HCT116 (cell line): ENCODE measurements around the gene LRRC4C. TPM values are rescaled to one million over a fixed set of nuclear protein-coding genes. Genes with fewer than 3 reads are reported as not detected.

Experiments used
- ATAC-seq: fragments of 200-7000 bp; cut with Tn5 transposase; 2 replicates; pipeline ENCODE4 v1.9.1; 2020; ENCODE audit warnings: mild to moderate bottlenecking, moderate library complexity
- BruUV-seq: library from RNA; stranded (reverse); fragments of 400-500 nt; replicated peaks from 2 replicates; lab custom pipeline; 2021; lab: Mats Ljungman, UMichigan
- CTCF ChIA-PET: fragments of 300-600 bp; sonication (Branson Sonifier 250); formaldehyde crosslinking; loops from one replicate; lab custom pipeline; 2021; ENCODE audit warnings: antibody characterized with exemption; lab: Charles Lee
- POLR2A ChIA-PET: fragments of 300-600, 350-600 bp; sonication (Branson Sonifier 250); formaldehyde crosslinking; loops from one replicate; lab custom pipeline; 2021; ENCODE audit warnings: antibody characterized with exemption; lab: Charles Lee
- RAD21 ChIA-PET, 2 experiments: fragments of 300-600 bp; sonication (Branson Sonifier 250); formaldehyde crosslinking; loops; one replicate each; lab custom pipeline; 2023; ENCODE audit warnings: low total read pairs in 2 of 2; ENCODE audit not compliant: uncharacterized antibody in 2 of 2, unreplicated experiment in 2 of 2, low non-redundant PET in 1 of 2; lab: Charles Lee
- DNase-seq: peaks from one replicate; pipeline ENCODE4 v3.0.0-alpha.2; 2010; ENCODE audit warnings: low read depth, low spot score
- H2AFZ ChIP-seq: fragments of 200-600 bp; shearing (Covaris generic), sonication (generic); 2 replicates; pipeline ENCODE4 v1.6.1; 2017; ENCODE audit warnings: low read depth, mixed run types, mixed read lengths, antibody characterized with exemption, low read length; ENCODE audit not compliant: poor library complexity, severe bottlenecking
- H3K27ac ChIP-seq: 2 replicates; pipeline ENCODE4 v1.5.1; 2012; ENCODE audit warnings: low read depth, low read length
- H3K27me3 ChIP-seq: fragments of 200-600 bp; sonication (generic); 2 replicates; pipeline ENCODE4 v1.6.1; 2016; ENCODE audit warnings: mixed run types, low read length, mixed read lengths; ENCODE audit not compliant: insufficient read depth
- H3K36me3 ChIP-seq, 2 experiments: fragments of 200-500 bp in 1 of 2; fragments of 200-600 bp in 1 of 2; sonication (Bioruptor generic) in 1 of 2; sonication (generic) in 1 of 2; 2 replicates each; pipeline versions ENCODE4 v1.5.1 to v1.6.1; 2014 to 2016; ENCODE audit warnings: low read length in 2 of 2, inconsistent platforms in 1 of 2, mixed read lengths in 1 of 2, mixed run types in 1 of 2; ENCODE audit not compliant: insufficient read depth in 2 of 2, control insufficient read depth in 1 of 2
- H3K4me1 ChIP-seq, 2 experiments: fragments of 200-600 bp in 1 of 2; sonication (generic) in 1 of 2; 2 replicates each; pipeline versions ENCODE4 v1.5.1 to v1.6.1; 2012 to 2017; ENCODE audit warnings: low read length in 2 of 2, inconsistent platforms in 1 of 2, mild to moderate bottlenecking in 1 of 2, mixed read lengths in 1 of 2, mixed run types in 1 of 2, moderate library complexity in 1 of 2; ENCODE audit not compliant: insufficient read depth in 2 of 2, control insufficient read depth in 1 of 2
- H3K4me2 ChIP-seq: fragments of 200-600 bp; sonication (generic); 2 replicates; pipeline ENCODE4 v1.6.1; 2017; ENCODE audit warnings: mixed run types, low read length, mixed read lengths
- H3K4me3 ChIP-seq, 2 experiments: fragments of 200-600 bp in 1 of 2; sonication (generic) in 1 of 2; replicated peaks in 1 of 2; 2 replicates each; pipeline ENCODE4 v1.5.1; 2011 to 2016; ENCODE audit warnings: low read length in 2 of 2, control low read depth in 1 of 2, low read depth in 1 of 2, mild to moderate bottlenecking in 1 of 2, mixed read lengths in 1 of 2, mixed run types in 1 of 2
- H3K79me2 ChIP-seq: fragments of 200-600 bp; sonication (generic); 2 replicates; pipeline ENCODE4 v1.6.1; 2017; ENCODE audit warnings: mild to moderate bottlenecking, mixed run types, low read length, moderate library complexity, mixed read lengths; ENCODE audit not compliant: insufficient read depth
- H3K9ac ChIP-seq: fragments of 200-600 bp; sonication (generic); 2 replicates; pipeline ENCODE4 v1.6.1; 2016; ENCODE audit warnings: low read length, mixed read lengths
- H3K9me2 ChIP-seq: fragments of 200-600 bp; sonication (generic), shearing (Covaris generic); 2 replicates; pipeline ENCODE4 v1.6.1; 2017; ENCODE audit warnings: mixed run types, mild to moderate bottlenecking, moderate library complexity; ENCODE audit not compliant: insufficient read depth
- H3K9me3 ChIP-seq, 2 experiments: fragments of 200-500 bp in 1 of 2; fragments of 200-600 bp in 1 of 2; sonication (Bioruptor generic) in 1 of 2; sonication (generic) in 1 of 2; 2 replicates each; pipeline ENCODE4 v1.6.1; 2014 to 2017; ENCODE audit warnings: low read length in 2 of 2, mixed read lengths in 2 of 2, inconsistent platforms in 1 of 2, low read depth in 1 of 2, mild to moderate bottlenecking in 1 of 2, mixed run types in 1 of 2, moderate library complexity in 1 of 2; ENCODE audit not compliant: control insufficient read depth in 1 of 2, insufficient read depth in 1 of 2
- H4K20me1 ChIP-seq: fragments of 200-600 bp; sonication (generic), shearing (Covaris generic); 2 replicates; pipeline ENCODE4 v1.6.1; 2017; ENCODE audit warnings: mixed run types, mild to moderate bottlenecking, moderate library complexity; ENCODE audit not compliant: insufficient read depth
- CBX3 ChIP-seq: IDR thresholded peaks from 2 replicates; pipeline ENCODE4 v1.6.1; 2012; ENCODE audit warnings: low read depth
- CEBPB ChIP-seq: IDR thresholded peaks from 2 replicates; pipeline ENCODE4 v1.6.1; 2012; ENCODE audit warnings: low read depth
- EGR1 ChIP-seq: IDR thresholded peaks from 2 replicates; pipeline ENCODE4 v1.6.1; 2012; ENCODE audit warnings: low read depth
- ELF1 ChIP-seq: IDR thresholded peaks from 2 replicates; pipeline ENCODE4 v1.6.1; 2012; ENCODE audit warnings: low read depth, borderline replicate concordance
- EZH2 ChIP-seq: fragments of 200-600 bp; sonication (generic); IDR thresholded peaks from 2 replicates; pipeline ENCODE4 v1.6.1; 2017; ENCODE audit warnings: antibody characterized with exemption, mixed run types
- EZH2phosphoT487 ChIP-seq: fragments of 200-600 bp; IDR thresholded peaks from 2 replicates; pipeline ENCODE4 v1.6.1; 2018; ENCODE audit warnings: antibody characterized with exemption, borderline replicate concordance
- POLR2AphosphoS5 ChIP-seq: IDR thresholded peaks from 2 replicates; pipeline ENCODE4 v1.6.1; 2011; ENCODE audit warnings: mild to moderate bottlenecking, low read depth, low read length, moderate library complexity
- RAD21 ChIP-seq: IDR thresholded peaks from 2 replicates; pipeline ENCODE4 v1.6.1; 2012; ENCODE audit warnings: low read depth, mild to moderate bottlenecking
- SIN3A ChIP-seq: IDR thresholded peaks from 2 replicates; pipeline ENCODE4 v1.6.1; 2012; ENCODE audit warnings: low read depth
- SRF ChIP-seq: IDR thresholded peaks from 2 replicates; pipeline ENCODE4 v1.6.1; 2012; ENCODE audit warnings: low read depth
- TCF7L2 ChIP-seq: IDR thresholded peaks from 2 replicates; pipeline ENCODE4 v1.7.0; 2011; ENCODE audit warnings: borderline replicate concordance, inconsistent platforms; ENCODE audit not compliant: insufficient read depth, insufficient read length; ENCODE audit errors: extremely low read depth
- YY1 ChIP-seq: IDR thresholded peaks from 2 replicates; pipeline ENCODE4 v1.6.1; 2011; ENCODE audit warnings: low read length, low read depth, moderate library complexity, mild to moderate bottlenecking; ENCODE audit not compliant: insufficient replicate concordance; ENCODE audit errors: extremely low read depth
- intact Hi-C: fragments of 100-400 bp; cut with micrococcal nuclease; formaldehyde crosslinking; loops from 2 replicates; pipeline ENCODE4 v1.10.0; 2022
- total RNA-seq: library from RNA; stranded (reverse); gene quantifications from one replicate; pipeline ENCODE4 v1.2.1, GENCODE V29; 2021; ENCODE audit not compliant: unreplicated experiment
- TF ChIP-seq, protein P1 (sequence below): IDR thresholded peaks from 2 replicates; pipeline ENCODE4 v1.6.1; 2012; ENCODE audit warnings: low read depth
- TF ChIP-seq, protein P2 (sequence below): IDR thresholded peaks from 2 replicates; pipeline ENCODE4 v1.6.1; 2012

The LRRC4C gene
- total RNA-seq, 1 experiment from 2014 or later, result not detected

DNA sequence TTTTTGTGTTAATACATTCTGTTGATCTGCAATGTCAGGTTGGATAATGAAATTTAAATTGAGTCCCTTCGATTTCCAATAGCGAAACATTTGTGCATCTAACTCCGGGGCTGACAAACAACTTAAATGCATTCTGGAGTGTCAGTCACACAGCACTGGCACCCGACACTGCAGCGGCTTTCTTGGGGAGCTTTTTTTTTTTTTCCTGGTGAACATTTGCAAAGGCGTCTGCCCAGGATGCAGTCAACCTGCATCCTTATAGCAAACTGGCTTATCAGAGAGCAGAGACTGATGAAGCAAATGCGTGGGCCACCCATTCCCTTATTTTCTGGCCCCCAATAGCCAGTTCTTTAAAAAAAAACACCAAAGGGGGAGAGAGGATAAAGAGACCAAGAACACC lies 1167.7 kb downstream of the LRRC4C start:
- no peak overlapping the region for H3K4me3 ChIP-seq
- no peaks in the 10 kb centered on the region for H3K79me2 ChIP-seq
- no peak overlapping the region for H3K9ac ChIP-seq
- intact Hi-C loops, result no loop called here
- DNase-seq, result no peak
- no peak overlapping the region for H3K27ac ChIP-seq
- ChIA-PET CTCF (no interaction called here), RAD21 (no interaction called here), POLR2A (no interaction called here)
- no peaks in the 10 kb centered on the region for H3K4me1 ChIP-seq
- H3K9me3 ChIP-seq, result peaks cover 0 to 16% of the 10 kb centered on the region in 2 experiments; a peak in 2 of 4 replicates
- H3K36me3 ChIP-seq, result no peaks in the 10 kb centered on the region
- no peaks in the 10 kb centered on the region for H3K9me2 ChIP-seq
- H4K20me1 ChIP-seq, result no peaks in the 10 kb centered on the region
- ATAC-seq, result no peak
- no peak overlapping the region for H3K4me2 ChIP-seq
- TF ChIP-seq CEBPB (no peak), SRF (no peak), EZH2 (no peak)
- H2AFZ ChIP-seq, result no peak overlapping the region
- BruUV-seq, result no TSS peak
- no peaks in the 10 kb centered on the region for H3K27me3 ChIP-seq

DNA sequence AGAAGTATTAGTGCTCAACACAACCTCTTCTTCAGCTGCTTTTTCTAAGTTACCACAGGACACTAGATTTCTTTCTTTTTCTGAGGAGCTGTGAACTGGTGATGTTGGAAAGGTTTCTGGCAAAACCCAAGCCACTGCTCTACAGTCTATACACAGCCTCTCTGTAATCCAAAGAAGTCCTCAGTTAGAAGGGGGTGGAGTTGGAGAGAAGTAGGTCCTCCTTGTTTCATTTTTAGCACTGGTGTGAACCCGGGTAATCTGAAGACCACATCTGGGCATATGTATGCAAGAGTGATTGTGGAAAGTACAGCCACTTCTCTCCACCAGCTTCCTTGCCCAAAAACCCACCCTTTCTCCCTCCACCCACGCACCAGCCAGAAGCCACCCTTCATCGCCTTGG lies 1168.1 kb downstream of the LRRC4C start:
- no peaks in the 10 kb centered on the region for H3K79me2 ChIP-seq
- H3K4me3 ChIP-seq, result no peak overlapping the region
- CTCF ChIA-PET, result no interaction called here
- H3K4me1 ChIP-seq, result no peaks in the 10 kb centered on the region
- H3K9ac ChIP-seq, result no peak overlapping the region
- H3K9me2 ChIP-seq, result no peaks in the 10 kb centered on the region
- intact Hi-C loops, result no loop called here
- no peaks in the 10 kb centered on the region for H4K20me1 ChIP-seq
- no TSS peak for BruUV-seq
- no peak for TF ChIP-seq POLR2AphosphoS5
- TF ChIP-seq SIN3A, result no peak
- no peak for TF ChIP-seq EZH2
- TF ChIP-seq ELF1, result no peak
- TF ChIP-seq CEBPB, result no peak
- TF ChIP-seq TCF7L2, result no peak
- no peak for TF ChIP-seq EZH2phosphoT487
- no peak for TF ChIP-seq RAD21
- TF ChIP-seq, protein P1, sequence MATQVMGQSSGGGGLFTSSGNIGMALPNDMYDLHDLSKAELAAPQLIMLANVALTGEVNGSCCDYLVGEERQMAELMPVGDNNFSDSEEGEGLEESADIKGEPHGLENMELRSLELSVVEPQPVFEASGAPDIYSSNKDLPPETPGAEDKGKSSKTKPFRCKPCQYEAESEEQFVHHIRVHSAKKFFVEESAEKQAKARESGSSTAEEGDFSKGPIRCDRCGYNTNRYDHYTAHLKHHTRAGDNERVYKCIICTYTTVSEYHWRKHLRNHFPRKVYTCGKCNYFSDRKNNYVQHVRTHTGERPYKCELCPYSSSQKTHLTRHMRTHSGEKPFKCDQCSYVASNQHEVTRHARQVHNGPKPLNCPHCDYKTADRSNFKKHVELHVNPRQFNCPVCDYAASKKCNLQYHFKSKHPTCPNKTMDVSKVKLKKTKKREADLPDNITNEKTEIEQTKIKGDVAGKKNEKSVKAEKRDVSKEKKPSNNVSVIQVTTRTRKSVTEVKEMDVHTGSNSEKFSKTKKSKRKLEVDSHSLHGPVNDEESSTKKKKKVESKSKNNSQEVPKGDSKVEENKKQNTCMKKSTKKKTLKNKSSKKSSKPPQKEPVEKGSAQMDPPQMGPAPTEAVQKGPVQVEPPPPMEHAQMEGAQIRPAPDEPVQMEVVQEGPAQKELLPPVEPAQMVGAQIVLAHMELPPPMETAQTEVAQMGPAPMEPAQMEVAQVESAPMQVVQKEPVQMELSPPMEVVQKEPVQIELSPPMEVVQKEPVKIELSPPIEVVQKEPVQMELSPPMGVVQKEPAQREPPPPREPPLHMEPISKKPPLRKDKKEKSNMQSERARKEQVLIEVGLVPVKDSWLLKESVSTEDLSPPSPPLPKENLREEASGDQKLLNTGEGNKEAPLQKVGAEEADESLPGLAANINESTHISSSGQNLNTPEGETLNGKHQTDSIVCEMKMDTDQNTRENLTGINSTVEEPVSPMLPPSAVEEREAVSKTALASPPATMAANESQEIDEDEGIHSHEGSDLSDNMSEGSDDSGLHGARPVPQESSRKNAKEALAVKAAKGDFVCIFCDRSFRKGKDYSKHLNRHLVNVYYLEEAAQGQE, result no peak
- no peak for TF ChIP-seq YY1
- TF ChIP-seq, protein P2, sequence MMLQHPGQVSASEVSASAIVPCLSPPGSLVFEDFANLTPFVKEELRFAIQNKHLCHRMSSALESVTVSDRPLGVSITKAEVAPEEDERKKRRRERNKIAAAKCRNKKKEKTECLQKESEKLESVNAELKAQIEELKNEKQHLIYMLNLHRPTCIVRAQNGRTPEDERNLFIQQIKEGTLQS, result no peak
- no peak for TF ChIP-seq CBX3
- no peak for TF ChIP-seq EGR1
- TF ChIP-seq, all 23 proteins: peak for 0
- Histone ChIP-seq H2AFZ (no peak overlapping the region), H3K9me3 (peaks cover 0 to 14% of the 10 kb centered on the region in 2 experiments; a peak in 2 of 4 replicates), H3K36me3 (no peaks in the 10 kb centered on the region), H3K27me3 (no peaks in the 10 kb centered on the region), H3K4me2 (no peak overlapping the region), H3K27ac (no peak overlapping the region)
- POLR2A ChIA-PET, result no interaction called here
- ATAC-seq (no peak), DNase-seq (no peak)
- RAD21 ChIA-PET, result no interaction called here
